Measurements from ENCODE around the gene NEK7.
"Not testable (repeated sequence)": the region's sequence is repeated elsewhere in the genome, so short reads cannot be mapped to it uniquely, and the experiment has no call there.

The NEK7 gene

DNA sequence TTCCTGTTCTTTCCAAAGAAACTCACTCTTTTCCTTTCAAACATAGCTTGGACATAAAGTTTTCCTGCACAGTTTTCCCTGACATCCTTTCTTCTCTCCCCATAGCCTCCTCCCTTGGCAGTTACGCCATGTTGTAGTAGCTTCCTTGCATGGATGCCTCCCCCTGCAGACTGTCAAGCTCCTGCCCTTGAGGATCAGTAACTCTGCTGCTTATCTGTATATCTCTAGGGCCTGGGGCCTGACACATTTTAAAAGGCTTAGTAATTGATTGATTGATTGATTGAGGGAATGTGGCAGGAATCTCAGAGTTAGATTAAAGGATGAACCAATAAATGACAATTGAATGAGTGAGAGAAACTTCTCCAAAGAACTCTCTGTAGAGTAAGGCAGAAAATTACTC lies 143.7 kb downstream of the NEK7 start:
- DNase-seq: no peak

DNA sequence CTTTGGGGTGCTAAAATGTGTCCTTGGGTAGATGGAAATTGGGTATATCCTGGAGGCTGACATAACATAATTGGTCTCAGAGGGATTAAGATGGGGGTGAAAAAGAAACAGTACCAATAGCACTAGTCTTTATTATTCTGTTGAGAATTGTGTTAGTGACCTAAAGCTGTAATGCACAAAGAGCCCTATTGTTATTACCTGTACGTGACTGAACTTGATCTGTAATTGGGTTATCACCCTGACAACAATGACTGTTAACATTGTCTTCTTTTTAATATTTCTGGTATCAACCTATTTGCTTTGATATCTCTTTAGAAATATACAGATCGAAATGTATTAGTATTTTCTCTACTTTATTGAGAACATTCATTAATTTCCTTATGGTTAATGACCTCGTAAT lies 147.6 kb downstream of the NEK7 start:
- no peak for DNase-seq

- DNase-seq: not testable (repeated sequence)
These were observed 158.0 kb downstream of the NEK7 start for GRCh38 chr1:198314817-198315216.

- not testable (repeated sequence) for DNase-seq
These were observed 158.5 kb downstream of the NEK7 start for GRCh38 chr1:198315331-198315730.

- no peak for DNase-seq
These were observed 159.8 kb downstream of the NEK7 start for GRCh38 chr1:198316546-198317100.

GRCh38 chr1:198318085-198318484 lies 161.3 kb downstream of the NEK7 start:
- DNase-seq: no peak

DNA sequence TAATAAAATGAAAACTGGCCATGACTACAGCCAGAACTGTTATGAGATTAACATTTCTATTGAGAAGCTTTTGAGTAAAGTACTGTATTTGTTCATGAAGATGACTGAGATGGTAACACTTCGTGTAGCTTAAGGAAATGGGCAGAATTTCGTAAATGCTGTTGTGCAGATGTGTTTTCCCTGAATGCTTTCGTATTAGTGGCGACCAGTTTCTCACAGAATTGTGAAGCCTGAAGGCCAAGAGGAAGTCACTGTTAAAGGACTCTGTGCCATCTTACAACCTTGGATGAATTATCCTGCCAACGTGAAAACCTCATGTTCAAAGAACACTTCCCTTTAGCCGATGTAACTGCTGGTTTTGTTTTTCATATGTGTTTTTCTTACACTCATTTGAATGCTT lies 164.0 kb downstream of the NEK7 start:
- no peak for DNase-seq

- no peak for DNase-seq
These were observed 169.4 kb downstream of the NEK7 start for GRCh38 chr1:198326232-198326631.

DNA sequence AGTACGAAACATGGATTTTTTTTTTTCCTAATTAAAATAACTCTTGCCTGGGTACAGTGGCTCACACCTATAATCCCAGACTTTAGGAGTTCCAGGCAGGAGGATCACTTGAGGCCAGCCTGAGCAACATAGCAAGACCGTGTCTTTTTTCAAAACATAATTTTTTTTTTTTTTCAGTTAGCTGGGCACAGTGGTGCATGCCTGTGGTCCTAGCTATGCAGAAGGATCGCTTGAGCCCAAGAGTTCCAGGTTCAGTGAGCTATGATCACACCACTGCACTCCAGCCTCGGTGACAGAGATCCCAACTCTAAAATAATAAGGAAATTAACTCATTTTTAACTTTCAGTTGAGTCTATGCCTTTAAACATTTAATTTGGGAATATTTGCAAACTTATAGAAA lies 170.1 kb downstream of the NEK7 start:
- no peak for DNase-seq

GRCh38 chr1:198328458-198329032 lies 171.7 kb downstream of the NEK7 start:
- no peak for DNase-seq

DNA sequence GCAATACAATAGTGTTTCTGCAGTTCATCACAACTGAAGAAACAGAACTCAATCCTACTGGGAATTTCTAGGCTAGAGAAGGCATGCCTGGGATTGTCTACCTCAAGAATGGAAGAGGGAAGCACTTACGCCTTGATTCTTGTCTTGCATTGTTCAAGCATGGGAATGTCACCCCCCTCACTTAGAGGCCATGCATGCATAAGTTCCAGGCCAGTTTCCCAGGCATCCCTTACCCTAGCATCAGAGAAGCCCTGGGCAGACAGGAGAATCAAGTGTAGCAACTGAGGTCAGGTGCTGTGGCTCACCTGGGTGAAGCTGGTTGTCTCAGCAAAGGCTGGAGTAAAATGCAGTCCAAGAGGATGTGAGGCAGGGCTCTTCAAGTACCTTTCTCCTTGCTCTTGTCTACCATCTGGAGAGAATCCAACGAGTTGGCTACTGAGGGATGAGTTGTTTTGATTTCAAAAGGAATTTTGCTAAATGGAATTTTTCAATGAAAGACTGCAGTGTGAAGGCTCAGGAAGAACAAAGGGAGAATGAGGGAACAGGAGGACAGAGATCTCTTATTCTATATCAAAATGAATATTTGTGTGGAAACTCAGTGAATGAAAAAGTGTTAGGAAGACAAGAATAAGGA lies 174.3 kb downstream of the NEK7 start:
- DNase-seq: no peak

DNA sequence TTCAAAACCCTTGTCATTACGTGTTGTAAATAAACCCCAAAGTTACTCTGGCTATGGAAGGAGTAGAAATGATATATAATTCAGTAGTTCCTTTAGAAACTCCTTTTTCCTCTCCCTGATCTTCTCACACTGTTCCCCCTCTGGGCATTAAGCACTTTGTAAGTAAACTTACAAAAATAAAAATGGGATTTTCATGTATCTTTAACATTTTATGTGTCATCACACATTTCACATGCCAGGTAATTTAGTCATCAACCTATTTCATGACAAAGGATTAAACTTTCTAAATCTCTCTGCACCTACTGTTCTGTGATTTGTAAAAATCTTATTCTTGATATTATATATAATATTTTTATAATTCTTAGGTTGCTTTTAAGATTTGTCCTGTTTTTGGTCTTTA lies 176.9 kb downstream of the NEK7 start:
- no peak for DNase-seq

DNA sequence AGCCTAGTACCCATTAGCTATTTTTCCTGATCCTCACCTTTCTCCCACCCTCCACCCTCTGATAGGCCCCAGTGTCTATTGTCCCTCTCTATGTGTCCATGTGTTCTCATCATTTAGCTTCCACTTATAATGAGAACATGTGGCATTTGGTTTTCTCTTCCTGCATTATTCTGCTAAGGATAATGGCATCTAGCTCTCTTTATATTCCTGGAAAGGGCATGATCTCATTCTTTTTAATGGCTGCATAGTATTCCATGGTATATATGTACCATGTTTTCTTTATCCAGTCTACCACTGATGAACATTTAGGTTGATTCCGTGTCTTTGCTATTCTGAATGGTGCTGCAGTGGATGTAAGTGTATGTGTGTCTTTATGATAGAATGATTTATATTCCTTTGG lies 178.9 kb downstream of the NEK7 start:
- no peak for DNase-seq

GRCh38 chr1:198337886-198338285 lies 181.1 kb downstream of the NEK7 start:
- DNase-seq: no peak

DNA sequence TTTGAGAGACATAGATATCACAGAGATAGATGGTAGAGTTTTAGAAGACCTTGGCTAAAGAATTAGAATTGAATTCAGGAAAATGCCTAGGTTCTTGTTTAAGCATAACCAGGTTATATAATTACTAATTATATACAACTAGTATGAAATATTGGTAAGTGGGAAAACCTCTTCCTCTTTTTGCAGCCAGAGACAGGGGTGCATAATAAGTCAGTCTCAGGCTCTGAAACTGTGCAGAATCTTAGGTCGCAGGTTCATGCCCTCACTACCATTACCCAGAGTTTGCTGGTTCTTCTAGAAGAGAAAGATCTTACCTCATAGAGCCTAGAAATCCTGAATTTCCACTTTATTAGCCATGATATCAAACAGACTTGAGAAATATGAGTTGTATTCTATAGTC lies 183.3 kb downstream of the NEK7 start:
- DNase-seq: no peak

- DNase-seq: no peak
These were observed 189.4 kb downstream of the NEK7 start for GRCh38 chr1:198346178-198346577.

GRCh38 chr1:198350456-198350855 lies 193.7 kb downstream of the NEK7 start:
- DNase-seq: no peak

DNA sequence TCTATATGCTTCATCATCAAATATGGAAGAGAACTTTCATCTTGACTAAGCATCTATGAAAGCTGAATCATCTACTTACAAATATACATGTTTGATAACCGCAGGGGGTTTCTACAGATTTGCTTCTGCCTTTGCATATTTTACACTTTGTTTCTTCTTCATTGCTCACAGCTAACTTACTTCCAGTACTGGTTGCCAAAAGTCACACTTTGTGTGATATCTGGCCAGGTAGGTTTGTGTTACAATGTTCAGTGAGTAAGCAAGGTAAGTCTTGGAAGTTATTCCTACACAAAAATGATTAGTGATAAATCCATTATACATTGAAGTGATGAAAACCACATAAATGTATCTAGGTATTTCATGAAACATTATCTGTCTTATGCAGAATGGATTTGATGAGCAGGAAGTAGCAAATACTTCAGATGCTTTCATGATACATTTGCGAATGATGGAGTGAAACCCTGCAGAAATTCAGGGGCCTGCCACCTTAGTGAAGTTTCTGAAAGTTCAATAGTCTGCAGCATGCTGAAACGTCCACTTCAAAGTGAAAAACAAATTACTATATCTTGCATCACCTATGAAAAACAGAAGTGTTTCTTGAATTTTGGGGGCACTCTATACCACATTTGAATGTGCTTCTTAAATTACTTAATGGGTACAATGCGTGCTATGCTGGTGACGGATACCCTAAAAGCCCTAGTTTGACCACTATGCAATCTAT lies 196.3 kb downstream of the NEK7 start:
- no peak for DNase-seq

DNA sequence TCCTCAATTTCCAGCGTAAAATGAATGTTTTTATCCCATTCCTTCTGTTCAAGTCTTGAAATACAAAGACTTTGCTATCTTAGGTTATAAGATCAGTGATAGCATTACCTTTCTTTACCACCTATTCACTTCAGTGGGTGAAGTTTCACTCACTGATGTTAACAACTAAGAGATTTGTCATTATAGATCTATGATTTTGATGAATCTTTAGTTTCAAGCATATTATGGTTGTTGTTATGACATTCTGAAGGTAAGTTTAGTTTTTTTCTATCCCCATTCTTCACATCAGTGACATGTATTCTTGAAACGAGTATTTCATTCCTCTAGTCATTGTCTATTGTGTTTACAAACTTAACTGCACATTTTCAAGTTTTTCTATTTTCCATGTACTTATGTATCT lies 201.1 kb downstream of the NEK7 start:
- no peak for DNase-seq

- DNase-seq: no peak
These were observed 202.3 kb downstream of the NEK7 start for GRCh38 chr1:198359024-198359653.

- no peak for DNase-seq
These were observed 203.5 kb downstream of the NEK7 start for GRCh38 chr1:198360208-198360729.

DNA sequence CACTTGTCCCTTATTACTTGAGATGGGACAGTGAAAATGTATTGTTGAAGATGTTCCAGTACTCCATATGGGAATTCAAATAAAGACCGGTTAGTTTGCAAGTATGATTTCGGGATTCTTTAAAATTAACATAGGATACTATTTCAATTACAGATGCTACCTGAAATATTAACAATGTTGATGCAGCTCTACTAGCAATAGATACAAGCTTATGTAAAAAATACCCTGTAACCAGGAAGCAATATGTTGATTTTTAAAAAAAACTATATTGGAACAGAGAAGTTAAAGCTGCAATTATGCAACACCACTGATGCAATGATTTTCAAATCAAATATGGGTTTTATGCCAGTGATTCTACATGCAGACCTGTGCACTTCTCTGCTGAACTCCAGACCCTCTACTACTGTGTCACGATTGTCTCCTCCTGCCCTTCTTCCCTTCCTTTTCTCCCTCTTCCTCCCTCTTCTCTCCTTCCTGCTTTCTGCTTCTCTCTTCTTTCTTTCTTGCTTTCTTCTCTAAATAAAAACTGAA lies 204.5 kb downstream of the NEK7 start:
- no peak for DNase-seq

DNA sequence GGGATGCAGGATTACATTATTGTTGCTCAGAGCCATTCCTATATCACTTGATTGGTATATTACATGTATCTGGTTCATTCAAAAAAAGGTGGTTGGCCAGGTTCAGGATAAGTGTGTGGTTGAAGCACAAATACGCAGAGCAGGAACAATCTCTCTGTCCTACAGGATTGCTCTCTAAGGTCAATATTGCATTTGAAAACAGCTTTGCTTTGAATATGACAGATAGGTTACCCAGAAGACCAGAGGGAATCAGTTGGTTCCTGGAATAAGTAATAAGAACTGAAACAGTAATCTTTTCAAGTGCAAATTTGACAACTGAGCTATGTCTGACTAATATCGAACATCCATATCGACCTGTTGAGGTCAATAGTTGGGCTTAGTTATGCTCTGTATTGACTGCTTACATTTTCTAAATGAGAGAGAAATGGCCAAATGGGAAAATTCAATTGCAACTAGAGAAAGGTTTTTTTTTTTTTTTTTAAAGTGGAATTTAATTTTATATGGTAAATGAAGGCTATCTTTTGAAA lies 206.9 kb downstream of the NEK7 start:
- DNase-seq: no peak

All from activated CD4-positive, alpha-beta T cell treated with anti-CD3 and anti-CD28 coated beads, Interleukin-2, amount 50 U/mL, for 1 hour (primary cell).